GM15510 (cell line): ENCODE measurements around the gene PTPN21.

Source experiments
- POLR2A ChIP-seq: IDR thresholded peaks from 3 replicates; pipeline ENCODE4 v1.6.1; 2011; ENCODE audit warnings: borderline replicate concordance; ENCODE audit not compliant: insufficient read length; ENCODE audit errors: extremely low read depth

The PTPN21 gene

GRCh38 chr14:88417594-88417993 lies 137.2 kb downstream of the PTPN21 start:
- no peak for TF ChIP-seq POLR2A
